ENCODE results near the gene GHRL. TPM values are rescaled to one million over a fixed set of nuclear protein-coding genes. Genes with fewer than 3 reads are reported as not detected.

The GHRL gene
- total and polyA plus RNA-seq, 7 donors = 0.16 to 0.88 (median 0.18) TPM; not detected in 4

DNA sequence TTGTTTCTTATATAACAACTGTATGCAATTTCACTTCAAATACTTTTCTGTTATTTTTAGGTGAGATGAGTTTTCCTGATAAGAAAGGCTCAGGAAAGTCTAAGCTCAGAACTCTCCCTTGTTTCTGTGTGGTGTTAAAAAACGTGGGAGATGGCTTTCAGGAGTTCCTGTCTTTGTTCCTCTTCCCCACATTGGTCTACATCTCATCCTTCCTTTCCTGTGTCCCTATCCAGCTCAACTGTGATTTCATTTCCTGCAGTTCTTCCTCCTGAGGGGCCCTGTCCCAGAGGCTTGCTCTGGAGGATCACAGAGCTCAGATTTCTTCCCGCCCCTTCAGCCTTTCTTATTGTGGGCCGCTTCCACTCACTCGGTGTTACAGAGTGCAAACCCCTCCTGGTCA, 17.0 kb upstream of the GHRL start:
- intact Hi-C loops (cut with DNase I) = no loop called here
- peaks cover 6% of the 10 kb centered on the region for H3K4me1 ChIP-seq
- TF ChIP-seq, protein P1, sequence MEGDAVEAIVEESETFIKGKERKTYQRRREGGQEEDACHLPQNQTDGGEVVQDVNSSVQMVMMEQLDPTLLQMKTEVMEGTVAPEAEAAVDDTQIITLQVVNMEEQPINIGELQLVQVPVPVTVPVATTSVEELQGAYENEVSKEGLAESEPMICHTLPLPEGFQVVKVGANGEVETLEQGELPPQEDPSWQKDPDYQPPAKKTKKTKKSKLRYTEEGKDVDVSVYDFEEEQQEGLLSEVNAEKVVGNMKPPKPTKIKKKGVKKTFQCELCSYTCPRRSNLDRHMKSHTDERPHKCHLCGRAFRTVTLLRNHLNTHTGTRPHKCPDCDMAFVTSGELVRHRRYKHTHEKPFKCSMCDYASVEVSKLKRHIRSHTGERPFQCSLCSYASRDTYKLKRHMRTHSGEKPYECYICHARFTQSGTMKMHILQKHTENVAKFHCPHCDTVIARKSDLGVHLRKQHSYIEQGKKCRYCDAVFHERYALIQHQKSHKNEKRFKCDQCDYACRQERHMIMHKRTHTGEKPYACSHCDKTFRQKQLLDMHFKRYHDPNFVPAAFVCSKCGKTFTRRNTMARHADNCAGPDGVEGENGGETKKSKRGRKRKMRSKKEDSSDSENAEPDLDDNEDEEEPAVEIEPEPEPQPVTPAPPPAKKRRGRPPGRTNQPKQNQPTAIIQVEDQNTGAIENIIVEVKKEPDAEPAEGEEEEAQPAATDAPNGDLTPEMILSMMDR (IDR thresholded peaks at IDR 0.05) = no peak
- H3K27ac ChIP-seq = no peak overlapping the region
- ATAC-seq (no peak), DNase-seq (no peak)
- WGBS, 3 donors = 54 to 61% (median 59%) methylated on average over 4 of the region's 4 CpGs
- H3K9me3 ChIP-seq = no peaks in the 10 kb centered on the region
- H3K4me3 ChIP-seq = no peak overlapping the region
- H3K36me3 ChIP-seq (ENCODE audit: insufficient read depth in 1 of 2, low read depth in 1 of 2) = peaks cover 4 to 96% of the 10 kb centered on the region in 2 donors
- no peaks in the 10 kb centered on the region for H3K27me3 ChIP-seq (ENCODE audit: insufficient read depth in 3 of 3, low read length in 2 of 3)

DNA sequence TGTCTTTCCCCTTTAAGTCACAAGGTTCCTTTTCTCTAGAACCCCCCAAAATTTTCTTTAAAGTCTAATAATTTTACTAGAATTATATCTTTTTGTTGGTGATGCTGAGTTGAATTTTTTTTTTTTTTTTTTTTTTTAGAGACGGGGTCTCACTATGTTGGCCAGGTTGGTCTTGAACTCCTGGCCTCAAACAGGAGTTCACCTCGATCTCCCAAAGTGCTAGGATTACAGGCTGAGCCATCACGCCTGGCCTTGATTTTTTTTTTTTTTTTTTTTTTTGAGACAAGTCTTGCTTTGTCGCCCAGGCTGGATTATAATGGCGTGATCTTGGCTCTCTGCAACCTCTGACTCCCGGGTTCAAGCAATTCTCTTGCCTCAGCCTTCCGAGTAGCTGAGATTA, 15.9 kb upstream of the GHRL start:
- H3K36me3 ChIP-seq (ENCODE audit: insufficient read depth in 1 of 2, low read depth in 1 of 2) = peaks cover 5 to 96% of the 10 kb centered on the region in 2 donors
- 93 to 94% (median 94%) methylated on average over 7 of the region's 7 CpGs for WGBS, 3 donors
- intact Hi-C loops (cut with DNase I) = no loop called here
- H3K4me1 ChIP-seq = peaks cover 6% of the 10 kb centered on the region
- TF ChIP-seq, protein P1 (IDR thresholded peaks at IDR 0.05) = no peak
- H3K27ac ChIP-seq = no peak overlapping the region
- DNase-seq (no peak), ATAC-seq (no peak)
- no peaks in the 10 kb centered on the region for H3K27me3 ChIP-seq (ENCODE audit: insufficient read depth in 3 of 3, low read length in 2 of 3)
- H3K4me3 ChIP-seq = no peak overlapping the region
- no peaks in the 10 kb centered on the region for H3K9me3 ChIP-seq

DNA sequence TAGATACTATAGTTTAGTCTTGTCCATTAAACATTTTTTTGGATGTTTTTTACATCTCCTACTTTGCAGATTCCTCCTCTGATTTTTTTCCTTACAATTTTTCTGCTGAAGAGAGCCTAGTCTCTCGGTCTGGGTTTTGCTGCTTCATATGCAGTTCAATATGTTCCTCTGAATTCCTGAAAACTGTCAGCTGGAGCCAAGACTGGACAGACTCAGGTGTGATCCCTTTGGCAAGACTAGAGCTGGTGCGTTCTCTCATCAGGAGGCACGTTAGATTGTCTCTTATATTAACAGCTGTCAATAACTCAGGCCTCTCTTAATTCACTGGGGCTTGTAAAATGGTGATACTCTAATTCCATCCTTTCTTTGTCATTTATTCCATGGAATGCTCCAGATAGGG, 13.4 kb upstream of the GHRL start:
- WGBS, 3 donors = 74 to 94% (median 84%) methylated on average over 3 of the region's 3 CpGs
- intact Hi-C loops (cut with DNase I) = no loop called here
- Histone ChIP-seq H3K27ac (peak overlapping the region; percentile 5), H3K4me1 (peaks cover 6% of the 10 kb centered on the region), H3K4me3 (no peak overlapping the region), H3K36me3 (ENCODE audit: insufficient read depth in 1 of 2, low read depth in 1 of 2) (peaks cover 12 to 96% of the 10 kb centered on the region in 2 donors), H3K27me3 (ENCODE audit: insufficient read depth in 3 of 3, low read length in 2 of 3) (no peaks in the 10 kb centered on the region), H3K9me3 (no peaks in the 10 kb centered on the region)
- no peak for DNase-seq
- TF ChIP-seq, protein P1 (IDR thresholded peaks at IDR 0.05) = no peak
- no peak for ATAC-seq

DNA sequence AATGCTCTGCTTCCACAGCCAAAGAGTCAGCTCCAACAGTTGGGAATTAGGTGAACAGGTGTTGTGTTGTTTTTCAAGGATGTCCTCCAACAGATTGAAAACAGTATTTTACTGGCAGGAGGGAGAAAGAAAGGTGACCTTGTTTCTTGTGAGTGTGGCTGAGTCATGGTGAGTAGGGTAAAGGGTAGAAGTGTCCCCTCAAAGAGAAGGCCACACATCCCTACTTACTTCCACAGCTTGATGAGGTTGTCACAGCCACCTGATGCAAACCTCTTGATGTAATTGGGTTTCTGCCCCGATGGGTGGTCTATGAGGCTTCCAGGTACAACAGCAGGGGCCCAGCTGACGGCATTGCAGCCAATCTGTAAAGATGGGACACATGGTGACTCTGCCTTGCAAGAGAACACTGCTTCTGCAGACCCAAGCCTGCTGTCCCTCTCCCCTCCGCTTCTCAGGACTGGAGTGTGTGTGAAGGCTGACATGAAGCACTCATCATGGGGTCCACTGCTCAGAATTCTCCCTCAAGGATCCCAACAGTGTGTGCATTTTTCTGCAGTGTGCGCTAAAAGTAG, 12.7 kb upstream of the GHRL start:
- Histone ChIP-seq H3K4me1 (peaks cover 6% of the 10 kb centered on the region), H3K27me3 (ENCODE audit: insufficient read depth in 3 of 3, low read length in 2 of 3) (no peaks in the 10 kb centered on the region), H3K36me3 (ENCODE audit: insufficient read depth in 1 of 2, low read depth in 1 of 2) (peaks cover 16 to 96% of the 10 kb centered on the region in 2 donors), H3K9me3 (no peaks in the 10 kb centered on the region), H3K4me3 (no peak overlapping the region), H3K27ac (no peak overlapping the region)
- TF ChIP-seq, protein P1 (IDR thresholded peaks at IDR 0.05) = no peak
- DNase-seq (no peak), ATAC-seq (peak in 1 of 4 donors; percentile 49)
- WGBS, 3 donors = 91 to 96% (median 94%) methylated on average over 4 of the region's 4 CpGs
- intact Hi-C loops (cut with DNase I) = no loop called here

DNA sequence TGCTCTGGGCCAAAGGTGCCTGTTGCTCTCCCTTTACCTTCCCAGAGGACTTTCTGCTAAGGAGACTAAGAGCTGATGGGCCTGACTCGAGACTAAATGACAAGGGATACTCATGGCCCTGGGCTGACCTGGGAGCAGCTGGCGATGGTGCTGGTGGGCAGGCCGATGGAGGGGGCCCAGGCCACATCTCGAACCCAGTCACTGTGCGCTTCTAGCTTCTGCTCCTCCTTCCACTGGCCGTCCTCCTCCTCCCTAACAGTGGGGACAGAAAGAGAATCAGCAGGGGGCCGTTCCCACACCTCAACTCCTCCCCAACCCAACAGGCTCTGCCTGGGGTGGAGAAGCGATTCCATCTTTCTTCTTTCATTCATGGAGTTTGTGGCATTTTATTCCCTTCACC, 12.2 kb upstream of the GHRL start:
- Histone ChIP-seq H3K36me3 (ENCODE audit: insufficient read depth in 1 of 2, low read depth in 1 of 2) (peaks cover 16 to 96% of the 10 kb centered on the region in 2 donors), H3K27me3 (ENCODE audit: insufficient read depth in 3 of 3, low read length in 2 of 3) (no peaks in the 10 kb centered on the region), H3K27ac (no peak overlapping the region), H3K4me1 (peaks cover 6% of the 10 kb centered on the region), H3K4me3 (no peak overlapping the region), H3K9me3 (no peaks in the 10 kb centered on the region)
- intact Hi-C loops (cut with DNase I) = no loop called here
- TF ChIP-seq, protein P1 (IDR thresholded peaks at IDR 0.05) = no peak
- peak in 1 of 4 donors; percentile 18 for ATAC-seq
- WGBS, 3 donors = 83 to 90% (median 86%) methylated on average over 8 of the region's 8 CpGs
- DNase-seq = no peak
